ENCODE measurements around the gene FGD1.

FGD1 gene

DNA sequence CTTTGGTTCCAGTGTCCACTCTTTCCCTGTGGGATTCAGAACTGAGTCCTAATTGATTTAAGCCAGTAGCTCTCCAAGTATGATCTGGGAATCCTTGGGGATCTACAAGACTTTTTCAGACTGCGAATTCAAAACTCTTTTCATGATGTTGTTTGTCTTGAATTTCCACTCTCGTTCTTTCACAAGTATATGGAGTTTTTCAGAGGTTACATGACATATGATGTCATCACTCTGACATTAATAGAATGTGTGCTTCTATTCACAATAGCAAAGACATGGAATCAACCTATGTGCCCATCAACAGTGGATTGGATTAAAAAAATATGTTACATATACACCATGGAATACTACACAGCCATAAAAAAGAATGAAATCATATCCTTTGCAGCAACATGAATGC is 79.1 kb downstream of the FGD1 start:
- FAIRE-seq (no peak), DNase-seq (ENCODE audit: insufficient read length, low spot score) (no peak)
- TF ChIP-seq, protein P1, sequence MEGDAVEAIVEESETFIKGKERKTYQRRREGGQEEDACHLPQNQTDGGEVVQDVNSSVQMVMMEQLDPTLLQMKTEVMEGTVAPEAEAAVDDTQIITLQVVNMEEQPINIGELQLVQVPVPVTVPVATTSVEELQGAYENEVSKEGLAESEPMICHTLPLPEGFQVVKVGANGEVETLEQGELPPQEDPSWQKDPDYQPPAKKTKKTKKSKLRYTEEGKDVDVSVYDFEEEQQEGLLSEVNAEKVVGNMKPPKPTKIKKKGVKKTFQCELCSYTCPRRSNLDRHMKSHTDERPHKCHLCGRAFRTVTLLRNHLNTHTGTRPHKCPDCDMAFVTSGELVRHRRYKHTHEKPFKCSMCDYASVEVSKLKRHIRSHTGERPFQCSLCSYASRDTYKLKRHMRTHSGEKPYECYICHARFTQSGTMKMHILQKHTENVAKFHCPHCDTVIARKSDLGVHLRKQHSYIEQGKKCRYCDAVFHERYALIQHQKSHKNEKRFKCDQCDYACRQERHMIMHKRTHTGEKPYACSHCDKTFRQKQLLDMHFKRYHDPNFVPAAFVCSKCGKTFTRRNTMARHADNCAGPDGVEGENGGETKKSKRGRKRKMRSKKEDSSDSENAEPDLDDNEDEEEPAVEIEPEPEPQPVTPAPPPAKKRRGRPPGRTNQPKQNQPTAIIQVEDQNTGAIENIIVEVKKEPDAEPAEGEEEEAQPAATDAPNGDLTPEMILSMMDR (IDR thresholded peaks at IDR 0.05; ENCODE audit: insufficient read depth, missing control alignments), result no peak

DNA sequence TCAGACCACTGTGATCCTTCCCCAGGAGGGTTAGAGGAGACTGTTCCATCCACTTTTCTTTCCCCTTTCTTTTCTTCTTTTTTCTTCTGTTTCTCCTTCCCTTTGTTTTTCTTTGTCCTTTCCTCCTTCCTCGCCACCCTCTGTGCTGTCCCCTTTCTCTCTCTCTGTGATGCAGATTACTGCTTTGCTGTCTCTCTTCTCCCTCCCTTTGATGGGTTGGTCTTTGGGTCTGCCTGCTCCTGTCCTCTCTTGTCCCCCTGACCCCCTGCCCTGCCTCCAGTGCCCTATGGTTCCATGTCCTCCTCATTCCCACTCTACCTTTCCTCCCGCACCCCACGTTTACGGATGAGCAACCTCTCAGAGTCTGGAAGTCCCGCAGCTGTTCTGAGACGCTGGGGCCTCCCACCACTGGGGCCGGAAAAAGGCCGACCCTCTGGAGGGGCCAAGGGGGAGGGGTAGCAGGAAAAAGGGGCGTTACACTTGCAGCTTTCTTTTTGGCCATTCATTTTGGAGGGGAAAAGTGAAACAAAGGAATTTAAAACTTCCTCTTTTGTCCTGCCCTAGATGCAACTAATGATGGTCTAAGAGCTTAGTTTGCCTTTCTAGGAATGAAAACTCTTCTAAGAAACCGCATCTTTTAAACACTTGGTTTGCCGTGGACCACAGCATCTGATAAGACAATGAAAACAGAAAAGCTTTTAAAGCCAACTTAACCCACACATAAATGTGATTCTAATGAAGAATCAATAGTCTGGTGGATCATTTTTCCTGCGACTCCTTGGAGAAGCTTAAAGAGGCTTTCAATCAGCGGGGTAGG is 80.3 kb downstream of the FGD1 start:
- FAIRE-seq (no peak), DNase-seq (ENCODE audit: insufficient read length, low spot score) (no peak)
- TF ChIP-seq, protein P1 (IDR thresholded peaks at IDR 0.05; ENCODE audit: insufficient read depth, missing control alignments), result no peak

DNA sequence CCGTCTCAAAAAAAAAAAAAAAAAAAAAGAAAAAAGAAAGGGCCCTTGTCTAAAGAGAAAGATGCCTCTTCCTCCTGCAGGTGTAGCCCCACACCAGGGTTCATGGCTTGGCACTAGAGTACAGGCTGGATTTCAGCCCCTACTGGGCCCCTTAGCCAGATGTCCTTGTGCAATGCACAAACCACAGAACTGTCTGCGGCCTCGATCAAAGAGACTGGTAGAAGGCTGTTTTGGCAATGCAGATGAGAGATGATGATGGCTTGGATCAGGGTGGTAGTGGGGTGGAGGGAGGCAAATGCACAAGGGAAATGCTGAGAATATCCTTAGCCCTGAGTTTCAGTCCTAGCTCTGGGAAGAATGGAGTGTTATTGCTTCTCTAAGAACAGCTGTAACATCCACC is 82.3 kb downstream of the FGD1 start:
- FAIRE-seq (no peak), DNase-seq (ENCODE audit: insufficient read length, low spot score) (no peak)
- TF ChIP-seq, protein P1 (IDR thresholded peaks at IDR 0.05; ENCODE audit: insufficient read depth, missing control alignments), result no peak

DNA sequence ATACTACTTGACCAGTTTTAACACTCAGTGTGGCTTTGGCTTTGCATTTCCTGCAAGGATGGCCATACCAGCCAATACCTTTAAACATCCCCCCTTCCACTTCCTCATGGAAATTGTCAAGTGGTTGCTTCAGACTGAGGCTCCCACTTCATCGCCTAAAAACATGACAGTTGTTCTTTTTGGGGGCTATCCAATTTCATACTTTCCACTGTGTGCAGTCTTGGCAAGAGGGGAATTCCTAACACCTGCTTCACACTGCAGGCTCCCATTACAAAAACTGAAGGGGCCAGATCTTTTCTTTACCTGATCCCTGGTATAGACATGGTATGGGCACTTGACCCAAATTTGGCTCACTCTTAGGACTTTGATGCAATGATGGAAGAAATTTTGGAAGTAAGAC is 84.3 kb downstream of the FGD1 start:
- TF ChIP-seq, protein P1 (IDR thresholded peaks at IDR 0.05; ENCODE audit: insufficient read depth, missing control alignments), result no peak
- DNase-seq (ENCODE audit: insufficient read length, low spot score) (no peak), FAIRE-seq (no peak)

DNA sequence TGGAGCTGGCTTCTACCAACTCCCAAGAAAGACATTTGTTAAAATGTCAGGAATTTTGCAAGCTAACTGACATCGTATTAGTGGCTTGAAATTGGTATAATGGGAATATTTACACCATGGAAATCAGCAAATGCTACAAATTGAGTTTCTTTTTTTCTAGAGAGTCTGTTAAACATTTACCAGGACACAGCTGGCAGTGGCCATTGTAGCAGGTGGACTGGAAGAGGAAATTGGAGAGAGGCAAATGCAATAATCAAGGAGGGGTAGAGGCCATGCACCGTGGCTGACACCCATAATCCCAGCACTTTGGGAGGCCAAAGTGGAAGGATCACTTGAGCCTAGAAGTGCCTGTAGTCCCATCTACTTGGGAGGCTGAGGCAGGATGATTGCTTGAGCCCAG is 88.8 kb downstream of the FGD1 start:
- FAIRE-seq, result no peak
- TF ChIP-seq, protein P1 (IDR thresholded peaks at IDR 0.05; ENCODE audit: insufficient read depth, missing control alignments), result no peak

DNA sequence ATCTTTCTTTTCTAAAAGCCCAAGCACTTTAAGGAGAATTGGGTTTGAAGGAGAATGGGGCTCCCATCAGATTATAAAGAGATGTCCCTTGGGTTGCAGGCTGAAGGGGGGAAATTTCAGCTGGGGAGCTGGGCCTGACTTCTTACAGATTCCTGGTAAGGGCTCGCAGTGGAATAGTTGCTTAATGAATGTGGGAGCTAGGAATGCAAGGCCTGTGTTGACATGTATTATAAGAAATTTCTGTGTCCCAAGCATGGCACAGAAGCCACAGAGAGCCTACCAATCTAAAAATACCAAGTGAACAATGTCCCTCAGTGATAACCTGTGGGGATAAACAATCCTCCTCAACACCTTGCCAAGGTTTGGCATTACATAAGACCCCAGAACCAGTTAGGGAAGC is 98.9 kb downstream of the FGD1 start:
- TF ChIP-seq, protein P1 (IDR thresholded peaks at IDR 0.05; ENCODE audit: insufficient read depth, missing control alignments), result no peak
- DNase-seq (ENCODE audit: insufficient read length, low spot score) (no peak), FAIRE-seq (no peak)

More for the DNA sequence above, 88.8 kb downstream of the FGD1 start:
- DNase-seq (ENCODE audit: insufficient read length, low spot score), result no peak

Measured in D721Med (cell line).